ENCODE data around the gene JAZF1.

Gene JAZF1

GRCh38 chr7:28008911-28009310, 171.7 kb downstream of the JAZF1 start:
- DNase-seq (ENCODE audit: low spot score) = no peak

GRCh38 chr7:28008171-28008570, 172.4 kb downstream of the JAZF1 start:
- DNase-seq (ENCODE audit: low spot score) = no peak

GRCh38 chr7:28006491-28006890, 174.1 kb downstream of the JAZF1 start:
- no peak for DNase-seq (ENCODE audit: low spot score)

- DNase-seq (ENCODE audit: low spot score) = no peak
Measured at GRCh38 chr7:28005847-28006231, 174.8 kb downstream of the JAZF1 start.

DNA sequence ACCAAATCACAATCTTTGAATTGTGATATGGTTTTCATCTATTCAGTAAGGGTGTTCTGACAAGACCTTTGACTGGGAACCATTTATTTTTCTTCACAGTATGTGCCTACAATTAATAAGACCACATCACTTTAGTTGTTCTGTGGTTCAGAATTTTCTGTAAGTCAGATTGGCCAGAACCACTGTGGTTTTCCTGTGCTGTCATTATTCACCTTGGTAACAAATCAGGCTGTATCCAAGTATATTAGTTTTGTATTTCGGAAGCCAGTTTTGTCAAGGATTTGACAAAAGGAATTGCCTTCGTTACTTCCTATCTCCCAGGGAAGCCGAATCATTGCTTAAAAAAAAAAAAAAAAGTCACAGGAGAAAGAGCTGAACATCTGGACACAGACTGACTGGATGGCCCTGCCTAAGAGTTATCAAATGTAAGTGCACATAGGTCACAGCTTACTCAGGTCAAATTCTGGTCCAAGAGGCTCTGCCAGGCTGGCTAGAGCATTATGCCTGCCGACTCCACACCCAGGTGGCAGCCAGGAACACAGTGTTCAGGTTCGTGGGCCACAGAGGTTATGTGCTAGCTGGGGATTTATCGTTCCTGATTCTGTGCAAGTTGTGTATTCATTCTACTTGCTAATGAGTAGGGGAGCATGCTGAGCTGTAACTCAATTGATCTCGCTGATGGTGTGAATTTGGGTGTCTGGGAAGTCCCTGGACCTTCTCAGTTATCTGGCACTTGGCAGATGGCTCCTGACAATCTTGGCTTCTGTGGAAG, 175.3 kb downstream of the JAZF1 start:
- DNase-seq (ENCODE audit: low spot score) = no peak

DNA sequence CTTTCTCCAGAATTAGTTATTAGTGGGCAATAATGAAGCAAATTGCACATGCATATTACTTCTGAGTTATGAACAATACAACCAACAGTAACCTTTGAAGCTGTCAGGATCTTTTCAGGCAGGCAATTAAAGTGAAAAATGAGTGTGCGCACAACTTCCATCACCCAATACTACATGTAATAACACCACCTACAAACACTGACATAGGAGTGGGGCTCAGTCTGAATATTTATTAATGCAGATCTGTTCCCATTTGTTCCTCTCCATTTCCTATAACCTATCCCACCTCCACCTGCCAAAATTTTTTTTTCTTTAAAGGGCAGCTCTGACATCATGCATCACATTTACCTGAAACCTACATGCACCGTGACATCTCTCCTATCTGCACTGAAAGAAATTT, 177.2 kb downstream of the JAZF1 start:
- no peak for DNase-seq (ENCODE audit: low spot score)

DNA sequence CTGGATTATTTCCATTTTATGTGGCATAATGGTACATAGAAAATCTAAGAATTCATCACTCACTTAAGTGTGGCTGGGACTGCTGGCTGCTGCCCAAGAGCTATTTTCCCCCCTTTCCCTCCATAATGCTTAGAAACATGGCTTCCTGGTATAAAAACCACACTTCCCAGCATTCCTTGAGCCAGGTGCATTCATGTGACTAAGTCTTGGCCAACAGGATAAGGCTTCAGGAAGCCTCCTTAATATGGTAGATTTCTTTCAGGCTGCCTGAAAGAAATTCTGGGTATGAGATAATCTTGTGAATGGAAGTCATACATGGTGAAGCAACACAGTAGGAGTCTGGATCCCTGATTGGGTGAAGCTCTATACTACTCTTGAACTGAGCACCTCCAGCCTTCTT, 178.0 kb downstream of the JAZF1 start:
- no peak for DNase-seq (ENCODE audit: low spot score)

DNA sequence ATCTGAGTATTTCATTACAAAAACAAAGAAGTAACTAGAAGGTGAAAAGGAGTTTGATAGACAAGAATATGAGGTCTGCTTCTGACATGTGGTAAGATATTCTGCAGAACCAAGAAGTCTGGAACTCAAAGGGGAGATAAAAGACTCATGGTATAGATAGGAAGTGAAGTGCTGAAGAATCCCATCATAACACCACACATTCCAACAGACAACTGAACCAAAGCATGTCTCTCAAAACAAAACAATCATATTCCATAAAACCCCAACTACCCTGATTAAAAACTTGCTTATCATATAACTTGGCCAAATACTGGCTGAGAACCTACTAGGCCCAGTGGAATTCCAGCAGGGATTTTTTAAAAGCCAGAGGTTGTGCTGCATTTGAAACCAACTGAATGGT, 178.7 kb downstream of the JAZF1 start:
- no peak for DNase-seq (ENCODE audit: low spot score)

- no peak for DNase-seq (ENCODE audit: low spot score)
Measured at GRCh38 chr7:27999829-28000228, 180.8 kb downstream of the JAZF1 start.

- DNase-seq (ENCODE audit: low spot score) = no peak
Measured at GRCh38 chr7:27998382-27998781, 182.2 kb downstream of the JAZF1 start.

DNA sequence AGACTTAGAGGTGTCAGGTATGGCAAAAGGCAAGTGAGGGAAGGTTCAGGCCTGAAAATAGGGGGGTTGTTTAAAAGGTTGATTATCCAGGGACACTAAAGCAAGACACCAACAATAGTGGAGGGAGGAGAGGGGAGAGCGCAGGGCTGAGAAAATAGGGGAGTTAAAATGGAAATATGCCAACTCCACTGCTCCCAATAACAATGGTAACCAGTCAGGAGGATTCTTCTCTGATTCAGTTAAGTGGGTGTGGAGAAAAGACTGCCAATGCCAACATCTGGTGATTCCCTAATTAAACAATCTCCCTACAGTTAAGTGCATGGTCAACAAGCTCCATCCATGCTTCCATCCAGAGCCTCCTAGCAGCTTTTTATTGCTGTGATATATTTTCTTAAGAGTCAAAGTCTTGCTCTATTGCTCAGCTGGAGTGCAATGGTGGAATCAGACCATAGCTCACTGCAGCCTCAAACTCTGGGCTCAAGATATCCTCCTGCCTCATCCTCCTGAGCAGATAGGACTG, 183.3 kb downstream of the JAZF1 start:
- DNase-seq (ENCODE audit: low spot score) = no peak

DNA sequence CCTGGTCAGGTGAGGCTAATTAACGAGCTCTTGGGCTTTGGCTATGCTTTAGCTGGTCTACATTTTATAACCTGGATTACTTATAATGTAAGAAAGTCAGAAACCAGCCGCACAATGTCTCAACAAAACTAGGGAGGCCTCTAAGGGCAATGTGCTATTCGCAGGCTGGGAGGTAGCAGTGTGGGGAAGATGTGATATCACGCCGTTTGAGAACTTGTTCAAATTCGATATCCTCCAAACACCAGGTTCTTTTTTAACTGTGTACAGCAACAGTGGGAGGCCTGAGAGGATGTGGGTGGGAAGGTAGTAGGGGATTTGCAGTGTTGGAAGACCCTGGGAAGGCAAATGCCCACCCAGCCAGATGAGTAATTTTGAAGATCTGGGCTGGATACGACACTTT, 184.5 kb downstream of the JAZF1 start:
- no peak for DNase-seq (ENCODE audit: low spot score)

- DNase-seq (ENCODE audit: low spot score) = no peak
Measured at GRCh38 chr7:27995228-27995627, 185.4 kb downstream of the JAZF1 start.

DNA sequence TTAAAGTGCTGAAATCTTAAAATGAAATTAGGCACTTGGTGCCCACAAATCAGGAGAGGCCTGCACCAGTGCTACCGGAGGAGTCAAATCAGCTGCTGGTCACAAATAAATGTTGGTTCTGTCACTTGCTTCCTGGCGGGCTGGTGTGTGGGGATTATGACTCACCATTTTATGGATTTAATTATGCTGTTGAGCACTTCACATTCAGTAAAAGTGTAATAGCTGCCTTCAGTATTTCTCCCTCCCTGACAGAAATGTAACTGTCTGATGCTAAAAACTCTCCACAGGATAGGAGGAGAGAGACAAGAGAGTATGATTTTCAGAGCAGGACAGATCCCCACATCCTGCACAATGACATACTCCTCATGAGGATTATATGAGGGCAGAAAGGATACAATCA, 186.0 kb downstream of the JAZF1 start:
- DNase-seq (ENCODE audit: low spot score) = no peak

GRCh38 chr7:27992755-27993493, 187.7 kb downstream of the JAZF1 start:
- no peak for DNase-seq (ENCODE audit: low spot score)

DNA sequence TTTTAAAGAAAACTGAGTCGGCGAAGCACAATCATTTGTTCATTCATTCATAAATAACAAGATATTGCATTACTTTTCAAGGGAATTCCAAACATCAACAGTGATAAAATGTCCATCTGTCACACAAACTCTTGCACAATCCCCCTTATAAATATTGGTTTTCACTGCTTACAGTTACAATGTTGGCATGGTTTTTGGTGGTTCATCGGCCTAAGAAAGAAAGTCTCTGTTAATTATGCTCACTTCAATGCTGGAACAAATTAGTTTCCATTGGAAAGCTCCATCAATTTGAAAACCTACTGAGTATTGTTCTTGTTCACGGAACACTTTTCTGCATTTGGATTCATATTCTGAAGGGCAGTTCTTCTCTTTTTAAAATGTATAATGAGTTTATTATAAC, 188.5 kb downstream of the JAZF1 start:
- DNase-seq (ENCODE audit: low spot score) = no peak

DNA sequence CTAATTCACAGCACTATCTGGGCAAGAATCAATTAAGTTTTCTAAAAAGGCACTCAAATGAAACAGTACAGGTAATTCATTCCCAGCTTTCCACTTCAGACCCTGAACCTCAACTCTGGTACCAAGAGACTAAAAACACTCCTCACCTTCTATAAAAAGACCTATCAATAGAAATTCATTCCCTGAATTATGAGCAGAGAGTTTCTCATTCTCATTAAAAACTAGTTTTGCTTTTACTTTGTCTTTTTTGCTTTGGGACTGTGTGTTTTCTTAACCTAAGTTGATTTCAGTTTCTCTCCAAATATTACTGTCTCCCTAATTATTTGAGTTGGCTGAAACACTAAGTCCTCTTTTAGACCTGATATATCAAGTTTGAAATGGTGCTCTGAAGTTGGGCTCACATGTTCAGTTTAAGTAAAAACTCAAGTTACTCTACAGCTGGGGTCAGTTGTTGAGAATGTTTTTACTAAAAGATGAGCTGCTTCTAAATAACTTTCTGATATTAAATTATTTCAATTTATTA, 189.5 kb downstream of the JAZF1 start:
- DNase-seq (ENCODE audit: low spot score) = no peak

- DNase-seq (ENCODE audit: low spot score) = no peak
Measured at GRCh38 chr7:27976531-27976930, 204.1 kb downstream of the JAZF1 start.

DNA sequence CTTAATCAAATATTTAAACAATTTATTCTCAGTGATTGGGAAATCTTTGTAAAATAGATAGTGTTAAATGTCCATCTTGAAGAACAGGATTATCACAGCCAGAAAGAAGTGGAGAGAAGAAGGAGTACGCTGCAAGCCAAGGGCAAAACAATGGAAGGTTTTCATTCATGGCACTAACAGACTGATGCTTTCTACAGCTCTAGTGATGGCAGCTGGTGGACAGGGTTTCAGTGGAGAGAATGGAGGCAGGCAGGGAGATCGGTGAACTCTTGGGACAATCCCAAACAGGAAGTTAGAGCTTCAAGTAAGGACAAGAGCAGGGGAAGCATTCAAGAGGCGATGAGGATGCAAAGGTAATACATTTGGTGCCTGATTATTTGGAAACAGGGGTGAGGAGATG, 207.0 kb downstream of the JAZF1 start:
- DNase-seq (ENCODE audit: low spot score) = no peak

- no peak for DNase-seq (ENCODE audit: low spot score)
Measured at GRCh38 chr7:27972276-27972675, 208.3 kb downstream of the JAZF1 start.

- DNase-seq (ENCODE audit: low spot score) = no peak
Measured at GRCh38 chr7:27971171-27971812, 209.3 kb downstream of the JAZF1 start.

- no peak for DNase-seq (ENCODE audit: low spot score)
Measured at GRCh38 chr7:27970350-27970749, 210.2 kb downstream of the JAZF1 start.

DNA sequence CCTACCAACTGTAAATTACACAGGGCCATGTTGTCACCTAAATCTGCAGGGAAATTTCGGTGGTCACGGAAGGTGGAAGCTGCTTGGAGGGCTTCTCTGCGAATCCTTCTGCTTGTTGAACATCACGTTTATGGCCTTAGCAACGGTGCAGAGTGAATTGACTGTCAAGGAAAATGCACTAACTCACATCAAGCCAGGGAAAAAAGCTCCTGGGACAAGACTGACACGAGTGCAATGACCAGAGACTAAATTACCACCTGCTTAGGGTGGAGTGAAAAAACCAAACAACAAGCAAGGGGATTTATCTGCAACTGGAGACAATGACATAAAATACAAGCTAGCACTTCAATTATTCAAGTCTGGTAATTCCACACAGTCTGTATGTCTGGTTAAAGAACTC, 211.2 kb downstream of the JAZF1 start:
- DNase-seq (ENCODE audit: low spot score) = no peak

Data from hepatic stellate cell (primary cell).